Right forelimb (tissue), 1 donor: ENCODE measurements around the gene AKNAD1.

Experiments
- DNase-seq: peaks from one replicate; pipeline ENCODE4 v3.0.0-alpha.2; 2018

Gene AKNAD1

GRCh38 chr1:108780937-108781574 lies 75.8 kb downstream of the AKNAD1 start:
- no peak for DNase-seq

GRCh38 chr1:108779455-108779854 lies 77.4 kb downstream of the AKNAD1 start:
- no peak for DNase-seq

GRCh38 chr1:108777839-108778238 lies 79.1 kb downstream of the AKNAD1 start:
- DNase-seq = no peak

GRCh38 chr1:108767708-108768107 lies 89.2 kb downstream of the AKNAD1 start:
- DNase-seq = no peak

DNA sequence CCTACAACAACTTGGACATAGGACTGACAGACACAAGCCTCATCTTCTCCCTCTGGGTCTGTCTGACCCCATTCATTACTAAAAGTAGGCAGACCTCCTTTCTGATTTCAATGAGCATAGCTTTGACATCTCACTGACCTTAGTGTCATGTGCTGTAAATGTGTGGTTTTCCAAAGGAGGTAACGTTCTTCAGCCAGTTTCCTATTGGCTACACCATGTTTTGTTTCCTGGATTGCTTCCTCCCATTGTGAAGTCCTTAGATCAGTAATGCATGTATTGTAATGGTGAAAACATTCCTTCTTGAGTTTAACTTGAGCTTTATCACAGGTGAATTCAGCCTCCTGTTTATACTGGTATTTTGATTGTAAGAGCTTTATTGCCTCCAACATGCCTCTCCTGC lies 89.8 kb downstream of the AKNAD1 start:
- DNase-seq = no peak
